Ishikawa (cell line): ENCODE measurements around the gene TMEM108.

Source experiments
- CEBPB ChIP-seq: IDR thresholded peaks from 2 replicates; pipeline ENCODE4 v1.6.1; 2012
- CREB1 ChIP-seq: IDR thresholded peaks from 2 replicates; pipeline ENCODE4 v1.6.1; 2012; ENCODE audit warnings: low read depth
- EP300 ChIP-seq: IDR thresholded peaks from 2 replicates; pipeline ENCODE4 v1.6.1; 2012; ENCODE audit warnings: borderline replicate concordance
- FOXM1 ChIP-seq: IDR thresholded peaks from 2 replicates; pipeline ENCODE4 v1.6.1; 2012; ENCODE audit warnings: low read depth, borderline replicate concordance
- RAD21 ChIP-seq: IDR thresholded peaks from 2 replicates; pipeline ENCODE4 v1.6.1; 2012; ENCODE audit warnings: low read depth
- TCF12 ChIP-seq: IDR thresholded peaks from 2 replicates; pipeline ENCODE4 v1.6.1; 2012; ENCODE audit warnings: low read depth
- ZBTB7A ChIP-seq: IDR thresholded peaks from 2 replicates; pipeline ENCODE4 v1.6.1; 2012; ENCODE audit warnings: low read depth
- TF ChIP-seq, protein P1 (sequence below): IDR thresholded peaks from 2 replicates; pipeline ENCODE4 v1.6.1; 2012; ENCODE audit warnings: low read depth, mild to moderate bottlenecking

GRCh38 chr3:133317866-133318265 is 279.7 kb downstream of the TMEM108 start:
- TF ChIP-seq ZBTB7A, result no peak
- no peak for TF ChIP-seq FOXM1
- TF ChIP-seq EP300, result no peak
- no peak for TF ChIP-seq CREB1
- no peak for TF ChIP-seq TCF12
- TF ChIP-seq RAD21, result no peak
- TF ChIP-seq, protein P1, sequence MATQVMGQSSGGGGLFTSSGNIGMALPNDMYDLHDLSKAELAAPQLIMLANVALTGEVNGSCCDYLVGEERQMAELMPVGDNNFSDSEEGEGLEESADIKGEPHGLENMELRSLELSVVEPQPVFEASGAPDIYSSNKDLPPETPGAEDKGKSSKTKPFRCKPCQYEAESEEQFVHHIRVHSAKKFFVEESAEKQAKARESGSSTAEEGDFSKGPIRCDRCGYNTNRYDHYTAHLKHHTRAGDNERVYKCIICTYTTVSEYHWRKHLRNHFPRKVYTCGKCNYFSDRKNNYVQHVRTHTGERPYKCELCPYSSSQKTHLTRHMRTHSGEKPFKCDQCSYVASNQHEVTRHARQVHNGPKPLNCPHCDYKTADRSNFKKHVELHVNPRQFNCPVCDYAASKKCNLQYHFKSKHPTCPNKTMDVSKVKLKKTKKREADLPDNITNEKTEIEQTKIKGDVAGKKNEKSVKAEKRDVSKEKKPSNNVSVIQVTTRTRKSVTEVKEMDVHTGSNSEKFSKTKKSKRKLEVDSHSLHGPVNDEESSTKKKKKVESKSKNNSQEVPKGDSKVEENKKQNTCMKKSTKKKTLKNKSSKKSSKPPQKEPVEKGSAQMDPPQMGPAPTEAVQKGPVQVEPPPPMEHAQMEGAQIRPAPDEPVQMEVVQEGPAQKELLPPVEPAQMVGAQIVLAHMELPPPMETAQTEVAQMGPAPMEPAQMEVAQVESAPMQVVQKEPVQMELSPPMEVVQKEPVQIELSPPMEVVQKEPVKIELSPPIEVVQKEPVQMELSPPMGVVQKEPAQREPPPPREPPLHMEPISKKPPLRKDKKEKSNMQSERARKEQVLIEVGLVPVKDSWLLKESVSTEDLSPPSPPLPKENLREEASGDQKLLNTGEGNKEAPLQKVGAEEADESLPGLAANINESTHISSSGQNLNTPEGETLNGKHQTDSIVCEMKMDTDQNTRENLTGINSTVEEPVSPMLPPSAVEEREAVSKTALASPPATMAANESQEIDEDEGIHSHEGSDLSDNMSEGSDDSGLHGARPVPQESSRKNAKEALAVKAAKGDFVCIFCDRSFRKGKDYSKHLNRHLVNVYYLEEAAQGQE, result no peak
- TF ChIP-seq CEBPB, result no peak
